WTC11 (cell line): Measurements from ENCODE around the gene DGKQ. TPM values are rescaled to one million over a fixed set of nuclear protein-coding genes. Genes with fewer than 3 reads are reported as not detected.
A peak's percentile ranks its signal among the peaks of the same experiment; 100 is the strongest.

Source experiments
- AR ChIP-seq: fragments of 250-450 bp; sonication (Bioruptor Pico); IDR thresholded peaks from 2 replicates; pipeline ENCODE4 v1.9.0; 2021; ENCODE audit warnings: mild to moderate bottlenecking
- CDX4 ChIP-seq: fragments of 250-450 bp; sonication (Bioruptor Pico); IDR thresholded peaks from 2 replicates; pipeline ENCODE4 v1.9.0; 2021; ENCODE audit warnings: moderate library complexity, mild to moderate bottlenecking, inconsistent platforms, borderline replicate concordance
- CTCF ChIP-seq: fragments of 200-600 bp; IDR thresholded peaks from 2 replicates; pipeline ENCODE4 v1.8.0; 2022; ENCODE audit warnings: antibody characterized with exemption
- E2F5 ChIP-seq: sonication (generic); formaldehyde crosslinking; IDR thresholded peaks from 2 replicates; pipeline ENCODE4 v1.8.1; 2022; ENCODE audit warnings: mild to moderate bottlenecking, moderate library complexity, missing genetic modification reagents
- ELF4 ChIP-seq: sonication (generic); formaldehyde crosslinking; IDR thresholded peaks from 2 replicates; pipeline ENCODE4 v1.8.1; 2022; ENCODE audit warnings: low read depth, mild to moderate bottlenecking, moderate library complexity, missing genetic modification reagents
- FOXJ3 ChIP-seq: sonication (generic); formaldehyde crosslinking; IDR thresholded peaks from 2 replicates; pipeline ENCODE4 v1.9.0; 2021; ENCODE audit warnings: missing genetic modification reagents, mild to moderate bottlenecking, borderline replicate concordance
- FOXP4 ChIP-seq: sonication (generic); formaldehyde crosslinking; IDR thresholded peaks from 2 replicates; pipeline ENCODE4 v1.8.0; 2022; ENCODE audit warnings: mild to moderate bottlenecking, missing genetic modification reagents
- GABPB1 ChIP-seq: sonication (generic); formaldehyde crosslinking; IDR thresholded peaks from 2 replicates; pipeline ENCODE4 v1.8.1; 2023; ENCODE audit warnings: mild to moderate bottlenecking, missing genetic modification reagents
- GRHL2 ChIP-seq: fragments of 250-450 bp; sonication (Bioruptor Pico); IDR thresholded peaks from 2 replicates; pipeline ENCODE4 v1.8.0; 2022; ENCODE audit warnings: mild to moderate bottlenecking, moderate library complexity; ENCODE audit not compliant: insufficient replicate concordance, severe bottlenecking
- HMGA2 ChIP-seq: fragments of 250-450 bp; sonication (Bioruptor Pico); IDR thresholded peaks from 2 replicates; pipeline ENCODE4 v1.4.0; 2021; ENCODE audit warnings: mild to moderate bottlenecking, moderate library complexity
- KAT7 ChIP-seq: sonication (generic); formaldehyde crosslinking; IDR thresholded peaks from 2 replicates; pipeline ENCODE4 v1.8.1; 2023; ENCODE audit warnings: missing genetic modification reagents, mild to moderate bottlenecking, borderline replicate concordance
- MAX ChIP-seq: sonication (generic); formaldehyde crosslinking; IDR thresholded peaks from 2 replicates; pipeline ENCODE4 v1.8.0; 2022; ENCODE audit warnings: mild to moderate bottlenecking, missing genetic modification reagents
- MLX ChIP-seq: sonication (generic); formaldehyde crosslinking; IDR thresholded peaks from 2 replicates; pipeline ENCODE4 v1.8.1; 2023; ENCODE audit warnings: mild to moderate bottlenecking, missing genetic modification reagents, moderate library complexity
- NFE2L1 ChIP-seq: sonication (generic); formaldehyde crosslinking; IDR thresholded peaks from 2 replicates; pipeline ENCODE4 v1.8.1; 2023; ENCODE audit warnings: missing genetic modification reagents
- NR1H2 ChIP-seq: sonication (generic); formaldehyde crosslinking; IDR thresholded peaks from 2 replicates; pipeline ENCODE4 v1.9.0; 2021; ENCODE audit warnings: mild to moderate bottlenecking, moderate library complexity, missing genetic modification reagents
- NR2C2 ChIP-seq: sonication (generic); formaldehyde crosslinking; IDR thresholded peaks from 2 replicates; pipeline ENCODE4 v1.8.0; 2022; ENCODE audit warnings: mild to moderate bottlenecking, missing genetic modification reagents
- PREB ChIP-seq: sonication (generic); formaldehyde crosslinking; IDR thresholded peaks from 2 replicates; pipeline ENCODE4 v1.8.1; 2022; ENCODE audit warnings: mild to moderate bottlenecking, missing genetic modification reagents, moderate library complexity, borderline replicate concordance
- RORB ChIP-seq: fragments of 250-450 bp; sonication (Bioruptor Pico); IDR thresholded peaks from 2 replicates; pipeline ENCODE4 v1.9.0; 2021; ENCODE audit warnings: mild to moderate bottlenecking
- SMAD3 ChIP-seq: sonication (generic); formaldehyde crosslinking; IDR thresholded peaks from 2 replicates; pipeline ENCODE4 v1.8.0; 2022; ENCODE audit warnings: missing genetic modification reagents, mild to moderate bottlenecking, borderline replicate concordance
- SOX15 ChIP-seq: fragments of 250-450 bp; sonication (Bioruptor Pico); IDR thresholded peaks from 2 replicates; pipeline ENCODE4 v1.9.0; 2021; ENCODE audit warnings: mild to moderate bottlenecking
- STAT6 ChIP-seq: sonication (generic); formaldehyde crosslinking; conservative IDR thresholded peaks from 2 replicates; pipeline ENCODE4 v1.8.1; 2023; ENCODE audit warnings: mild to moderate bottlenecking, low read depth, missing genetic modification reagents, moderate library complexity
- TCF7 ChIP-seq: sonication (generic); formaldehyde crosslinking; IDR thresholded peaks from 2 replicates; pipeline ENCODE4 v1.8.0; 2022; ENCODE audit warnings: mild to moderate bottlenecking, low read depth, missing genetic modification reagents, moderate library complexity
- TEAD1 ChIP-seq: sonication (generic); formaldehyde crosslinking; IDR thresholded peaks from 2 replicates; pipeline ENCODE4 v1.8.0; 2022; ENCODE audit warnings: mild to moderate bottlenecking, missing genetic modification reagents
- ZBTB21 ChIP-seq: sonication (generic); formaldehyde crosslinking; IDR thresholded peaks from 2 replicates; pipeline ENCODE4 v1.8.1; 2023; ENCODE audit warnings: mild to moderate bottlenecking, missing genetic modification reagents, borderline replicate concordance
- ZNF138 ChIP-seq: sonication (generic); formaldehyde crosslinking; conservative IDR thresholded peaks from 2 replicates; pipeline ENCODE4 v1.8.1; 2022; ENCODE audit warnings: mild to moderate bottlenecking, moderate library complexity, missing genetic modification reagents
- ZNF416 ChIP-seq: fragments of 250-450 bp; sonication (Bioruptor Pico); IDR thresholded peaks from 2 replicates; pipeline ENCODE4 v1.9.0; 2021; ENCODE audit warnings: mild to moderate bottlenecking, inconsistent platforms
- total RNA-seq: library from RNA; stranded (reverse); gene quantifications from 3 replicates; pipeline ENCODE4 v1.2.3, GENCODE V29; 2021

DGKQ gene
- total RNA-seq, 1 experiment from 2014 or later = 19.3 TPM

GRCh38 chr4:931960-932712, 41.2 kb downstream of the DGKQ start, which contains the start of the genes GAK and TMEM175 (continued):
- TF ChIP-seq AR (CRISPR knock-in tag) = no peak
- TF ChIP-seq CDX4 (CRISPR knock-in tag) = no peak
- TF ChIP-seq TEAD1 (CRISPR knock-in tag) = peak; percentile 74
- no peak for TF ChIP-seq PREB (CRISPR knock-in tag)
- no peak for TF ChIP-seq TCF7
- TF ChIP-seq ELF4 (CRISPR knock-in tag) = no peak
- peak; percentile 89 for TF ChIP-seq ZBTB21 (CRISPR knock-in tag)
- TF ChIP-seq CTCF = no peak
- TF ChIP-seq MAX (CRISPR knock-in tag) = peak; percentile 88
- no peak for TF ChIP-seq RORB (CRISPR knock-in tag)
- TF ChIP-seq FOXJ3 (CRISPR knock-in tag) = no peak
- TF ChIP-seq GABPB1 (CRISPR knock-in tag) = peak; percentile 88
- no peak for TF ChIP-seq ZNF138
- TF ChIP-seq NFE2L1 (CRISPR knock-in tag) = peak; percentile 80; the same call in 1 of the 2 replicates
- no peak for TF ChIP-seq STAT6 (CRISPR knock-in tag)
- no peak for TF ChIP-seq HMGA2
- no peak for TF ChIP-seq SOX15
- peak; percentile 17; the same call in 1 of the 2 replicates for TF ChIP-seq FOXP4 (CRISPR knock-in tag)
- peak; percentile 90; the same call in 1 of the 2 replicates for TF ChIP-seq KAT7 (CRISPR knock-in tag)
- TF ChIP-seq MLX (CRISPR knock-in tag) = no peak
- no peak for TF ChIP-seq NR1H2 (CRISPR knock-in tag)
- TF ChIP-seq GRHL2 (CRISPR knock-in tag) = no peak
- no peak for TF ChIP-seq ZNF416
- peak; percentile 71 for TF ChIP-seq E2F5 (CRISPR knock-in tag)
- 0 out of 2 replicates have a peak, but pooled peaks have one; percentile 13 for TF ChIP-seq SMAD3 (CRISPR knock-in tag)
- no peak for TF ChIP-seq NR2C2
